T-helper 1 cell treated with Interleukin-12 subunit alpha and Interleukin-12 subunit beta and Interleukin-4 antibody, amounts not matched to agents 30 ng/mL and 1 ng/mL, for 36 hours (primary cell): ENCODE results near the gene DENND10. TPM values are rescaled to one million over a fixed set of nuclear protein-coding genes. Genes with fewer than 3 reads are reported as not detected.
"Not testable (repeated sequence)": the region's sequence is repeated elsewhere in the genome, so short reads cannot be mapped to it uniquely, and the experiment has no call there.

Source experiments
- intact Hi-C: fragments of 100-400 bp; cut with micrococcal nuclease; formaldehyde crosslinking; loops from one replicate; pipeline ENCODE4 v1.15.1; 2024
- total RNA-seq: library from RNA; stranded (reverse); gene quantifications from 2 replicates; pipeline ENCODE4 v1.2.3, GENCODE V29; 2022

DENND10 gene
- total RNA-seq, 1 donor from 2014 or later, result 44.7 TPM

DNA sequence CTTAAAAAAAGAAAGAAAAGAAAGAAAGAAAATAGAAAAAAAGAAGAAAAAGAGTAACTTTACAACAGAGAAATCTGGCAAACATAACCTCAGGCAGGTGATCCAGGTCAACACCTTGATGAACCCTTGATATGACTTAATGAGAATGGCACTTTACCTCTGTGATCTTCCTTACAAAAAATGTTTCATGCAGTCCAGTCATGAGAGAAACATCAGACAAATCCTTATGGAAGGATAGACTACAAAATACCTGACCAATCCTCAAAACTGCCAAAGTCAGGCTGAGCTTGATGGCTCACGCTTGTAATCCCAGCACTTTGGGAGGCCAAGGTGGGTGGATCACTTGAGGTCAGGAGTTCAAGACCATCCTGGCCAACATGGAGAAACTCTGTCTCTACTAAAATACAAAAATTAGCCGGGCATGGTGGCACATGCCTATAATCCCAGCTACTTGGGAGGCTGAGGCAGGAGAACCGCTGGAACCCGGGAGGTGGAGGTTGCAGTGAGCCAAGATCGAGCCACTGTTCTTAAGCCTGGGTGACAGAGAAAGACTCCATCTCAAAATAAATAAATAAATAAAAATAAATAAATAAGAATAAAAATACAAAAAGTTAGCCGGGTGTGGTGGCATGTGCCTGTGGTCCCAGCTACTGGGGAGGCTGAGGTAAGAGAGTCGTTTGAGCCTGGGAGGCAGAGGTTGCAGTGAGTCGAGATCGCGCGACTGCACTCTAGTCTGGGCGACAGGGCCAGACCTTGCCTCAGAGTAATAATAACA, 7.1 kb upstream of the DENND10 start:
- intact Hi-C loops, result not testable (repeated sequence)

DNA sequence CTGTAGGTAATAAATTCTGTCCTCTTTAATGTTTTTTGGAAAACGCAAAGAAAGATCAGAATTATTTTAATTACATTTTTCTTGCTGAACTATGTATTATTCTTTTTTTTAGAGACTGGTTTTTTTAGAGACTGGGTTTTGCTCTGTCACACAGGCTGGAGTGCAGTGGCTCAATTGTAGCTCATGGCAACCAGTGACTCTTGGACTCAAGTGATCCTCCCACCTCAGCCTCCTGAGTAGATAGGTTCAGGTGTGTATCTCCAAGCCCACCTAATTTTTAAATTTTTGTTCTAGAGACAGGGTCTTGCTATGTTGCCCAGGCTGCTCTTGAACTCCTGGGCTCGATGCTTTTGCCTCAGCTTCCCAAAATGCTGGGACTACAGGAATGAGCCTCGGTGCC, 5.3 kb upstream of the DENND10 start:
- intact Hi-C loops, result no loop called here

DNA sequence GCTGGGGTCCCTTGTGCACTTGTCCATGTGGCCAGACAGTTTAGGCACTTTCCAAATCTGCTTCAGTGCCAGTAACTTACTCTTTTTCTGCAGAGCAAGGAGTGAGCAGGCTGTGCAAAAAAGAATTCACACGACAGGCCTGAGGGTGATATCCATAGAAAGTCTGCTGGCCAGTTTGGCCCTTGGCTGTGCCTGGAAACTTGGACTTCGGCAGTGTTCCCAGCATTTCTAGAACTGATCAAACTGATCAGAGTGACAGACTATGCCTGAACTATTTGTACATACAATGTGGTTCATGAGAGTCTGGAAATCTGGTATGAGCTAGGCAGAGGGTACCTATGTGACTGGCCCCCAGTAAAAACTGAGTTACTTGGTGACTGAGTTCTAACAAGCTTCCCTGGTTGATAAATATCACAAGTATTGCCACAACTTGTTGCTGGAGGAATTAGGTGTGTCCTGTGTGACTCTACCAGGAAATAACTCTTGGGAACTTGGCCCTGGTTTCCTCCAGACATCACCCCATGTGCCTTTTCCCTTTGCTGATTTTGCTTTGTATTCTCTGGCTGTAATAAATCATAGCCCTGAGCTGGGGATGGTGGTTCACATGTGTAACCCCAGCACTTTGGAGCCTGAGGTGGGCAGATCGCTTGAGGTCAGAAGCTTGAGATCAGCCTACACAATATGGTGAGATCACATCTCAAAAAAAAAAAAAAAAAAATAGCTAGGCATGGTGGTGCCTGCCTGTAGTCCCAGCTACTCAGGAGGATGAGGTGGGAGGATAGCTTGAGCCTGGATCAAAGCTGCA, 3.3 kb upstream of the DENND10 start:
- intact Hi-C loops, result loop anchor here (5.0 to 10.0 kb wide), 2 partner anchors 343 to 794 kb away; partner anchors contain the start of gene SEC23IP

DNA sequence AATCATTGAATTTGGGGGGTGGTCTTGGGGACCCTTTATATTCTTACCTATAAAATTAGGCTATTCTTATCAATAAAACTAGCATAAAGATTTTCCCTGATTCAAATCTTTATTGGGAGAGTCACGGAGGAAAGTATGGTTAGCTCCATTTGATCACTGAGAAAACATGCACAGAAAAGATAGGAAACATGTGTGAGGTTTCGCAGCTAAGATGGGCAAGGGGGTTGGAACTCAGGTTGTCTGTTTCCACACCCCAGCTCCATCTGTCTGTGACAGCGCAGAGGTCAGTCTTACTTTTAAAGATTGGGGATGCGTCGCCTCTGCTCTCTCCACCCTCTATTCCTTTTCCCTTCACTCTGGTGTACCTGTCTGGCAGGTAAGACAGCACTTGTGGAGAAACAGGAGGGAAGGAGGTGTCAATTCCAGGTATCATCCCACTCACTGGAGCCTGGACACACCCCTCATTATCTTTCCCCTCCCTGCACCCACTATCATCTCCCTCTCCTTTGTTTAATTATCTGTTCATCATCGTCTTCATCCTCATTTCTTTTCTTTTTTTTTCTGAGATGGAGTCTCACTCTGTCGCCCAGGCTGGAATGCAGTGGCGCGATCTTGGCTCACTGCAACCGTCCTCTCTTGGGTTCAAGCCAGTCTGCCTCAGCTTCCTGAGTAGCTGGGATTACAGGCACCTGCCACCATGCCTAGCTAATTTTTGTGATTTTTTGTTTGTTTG, 2.4 kb upstream of the DENND10 start:
- intact Hi-C loops, result loop anchor here (5.0 to 10.0 kb wide), 2 partner anchors 344 to 793 kb away; partner anchors contain the start of gene SEC23IP

DNA sequence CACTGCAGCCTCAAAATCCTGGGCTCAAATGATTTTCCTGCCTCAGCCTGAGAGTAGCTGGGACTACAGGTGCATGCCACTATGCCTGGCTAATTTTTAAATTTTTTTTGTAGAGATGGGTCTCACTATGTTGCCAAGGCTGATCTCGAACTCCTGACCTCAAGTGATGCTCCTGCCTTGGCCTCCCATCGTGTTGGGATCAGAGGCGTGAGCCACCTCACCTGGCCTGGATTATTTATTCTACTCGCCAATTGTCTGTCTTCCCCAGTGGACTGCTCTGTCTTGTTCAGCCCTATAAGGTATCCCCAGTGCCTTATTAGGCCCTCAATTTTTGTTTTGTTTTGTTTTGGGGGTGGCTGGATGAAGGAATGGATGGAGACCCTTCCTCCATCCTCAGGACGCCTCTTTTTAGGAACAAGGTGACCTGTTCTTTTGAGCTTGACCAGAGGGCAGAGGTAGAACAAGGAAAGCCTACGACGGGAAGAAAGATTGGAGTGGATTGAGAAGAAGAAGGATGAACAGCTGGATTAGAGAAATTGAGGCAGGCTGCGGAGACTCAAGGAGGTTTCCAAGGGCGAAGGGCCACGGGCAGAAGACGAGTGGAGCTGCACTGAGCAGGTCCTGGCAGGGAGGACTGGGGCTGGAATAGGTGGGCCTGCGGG, 541 bp upstream of the DENND10 start:
- intact Hi-C loops, result loop anchor here (1.0 to 10.0 kb wide), 3 partner anchors 71 to 791 kb away; partner anchors contain the start of gene SEC23IP

DNA sequence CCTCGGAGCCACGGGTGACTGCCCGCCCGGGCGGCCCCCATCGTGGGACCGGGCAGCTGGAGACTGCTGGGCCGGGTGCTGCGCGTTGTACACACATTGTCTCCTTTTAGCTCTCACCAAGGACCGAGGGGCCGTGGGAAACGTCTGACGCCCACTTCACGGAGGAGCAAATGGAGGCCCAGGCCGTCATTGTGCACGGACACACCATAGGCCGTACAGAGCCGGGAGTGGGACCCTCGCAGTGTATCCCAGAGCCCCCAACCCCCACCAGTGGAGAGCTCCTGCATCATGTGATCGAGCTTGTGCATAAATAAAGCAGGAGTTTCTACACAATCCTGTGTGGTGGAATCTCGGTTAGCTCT, 722 bp downstream of the DENND10 start:
- intact Hi-C loops, result loop anchor here (1.0 to 10.0 kb wide), 11 partner anchors 13 to 790 kb away; partner anchors contain the start of genes BAG3, EIF3A, INPP5F and PRDX3

DNA sequence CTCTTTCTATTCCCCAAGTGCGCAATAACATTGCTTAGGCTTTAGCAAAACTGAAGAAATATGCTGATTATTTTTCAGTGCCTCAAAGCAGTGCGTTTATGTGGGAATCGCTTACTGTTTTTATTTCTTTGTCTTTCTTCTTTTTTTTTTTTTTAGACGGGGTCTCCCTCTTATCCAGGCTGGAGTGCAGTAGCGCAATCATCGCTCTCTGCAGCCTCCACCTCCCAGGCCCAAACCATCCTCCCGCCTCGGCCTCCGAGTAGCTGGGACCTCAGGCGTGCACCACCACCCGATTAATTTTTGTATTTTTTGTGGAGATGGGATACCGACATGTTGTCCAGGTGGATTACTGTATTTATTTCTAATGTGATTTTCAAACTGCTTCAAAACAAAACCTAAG, 1.2 kb downstream of the DENND10 start:
- intact Hi-C loops, result loop anchor here (2.0 to 10.0 kb wide), 3 partner anchors 16 to 790 kb away; partner anchors contain the start of genes BAG3 and SEC23IP

DNA sequence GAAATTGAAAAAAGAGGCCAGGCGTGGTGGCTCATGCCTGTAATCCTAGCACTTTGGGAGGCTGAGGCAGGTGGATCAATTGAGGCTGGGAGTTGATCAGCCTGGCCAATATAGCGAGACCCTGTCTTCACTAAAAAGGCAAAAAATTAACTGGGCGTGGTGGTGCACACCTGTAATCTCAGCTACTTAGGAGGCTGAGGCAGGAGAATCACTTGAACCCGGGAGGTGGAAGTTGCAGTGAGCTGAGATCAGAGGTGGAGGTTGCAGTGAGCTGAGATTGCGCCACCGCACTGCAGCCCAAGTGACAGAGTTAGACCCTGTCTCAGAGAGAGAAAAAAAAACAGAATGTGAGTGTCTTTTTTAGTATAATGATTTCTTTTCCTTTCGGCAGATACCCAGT, 2.0 kb downstream of the DENND10 start:
- intact Hi-C loops, result loop anchor here (2.0 to 10.0 kb wide), 3 partner anchors 15 to 789 kb away; partner anchors contain the start of genes BAG3 and SEC23IP

DNA sequence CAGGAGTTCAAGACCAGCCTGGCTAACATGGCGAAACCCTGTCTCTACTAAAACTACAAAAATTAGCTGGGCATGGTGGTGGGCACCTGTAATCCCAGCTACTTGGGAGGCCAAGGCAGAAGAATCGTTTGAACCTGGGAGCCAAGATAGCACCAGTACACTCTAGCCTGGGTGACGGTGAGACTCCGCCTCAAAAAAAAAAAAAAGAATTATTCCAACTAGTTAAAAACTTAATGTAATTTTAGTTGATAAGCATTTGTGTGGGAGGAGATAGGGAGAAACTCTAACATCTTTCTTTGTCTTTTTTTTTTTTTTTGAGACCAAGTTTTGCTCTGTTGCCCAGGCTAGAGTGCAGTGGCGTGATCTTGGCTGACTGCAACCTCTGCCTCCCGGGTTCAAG, 3.2 kb downstream of the DENND10 start:
- intact Hi-C loops, result loop anchor here (10.0 kb wide), 1 partner anchor 788 kb away; the partner anchor contains the start of gene SEC23IP

DNA sequence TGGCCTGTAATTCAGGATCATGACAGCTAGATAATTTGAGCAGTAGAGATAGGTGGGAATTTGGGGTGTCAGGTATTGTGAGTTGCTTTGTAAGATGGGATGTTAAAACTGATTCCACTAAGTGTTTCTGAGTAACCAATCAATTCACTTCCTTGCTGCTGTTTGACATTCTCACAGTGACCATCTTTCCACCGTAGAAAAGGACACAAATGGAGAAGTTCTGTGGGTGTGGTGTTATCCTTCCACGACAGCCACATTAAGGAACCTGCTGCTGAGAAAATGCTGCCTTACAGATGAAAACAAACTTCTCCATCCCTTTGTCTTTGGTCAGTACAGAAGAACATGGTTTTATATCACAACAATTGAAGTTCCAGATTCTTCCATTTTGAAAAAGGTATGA, 3.9 kb downstream of the DENND10 start:
- intact Hi-C loops, result loop anchor here (10.0 kb wide), 1 partner anchor 787 kb away; the partner anchor contains the start of gene SEC23IP

DNA sequence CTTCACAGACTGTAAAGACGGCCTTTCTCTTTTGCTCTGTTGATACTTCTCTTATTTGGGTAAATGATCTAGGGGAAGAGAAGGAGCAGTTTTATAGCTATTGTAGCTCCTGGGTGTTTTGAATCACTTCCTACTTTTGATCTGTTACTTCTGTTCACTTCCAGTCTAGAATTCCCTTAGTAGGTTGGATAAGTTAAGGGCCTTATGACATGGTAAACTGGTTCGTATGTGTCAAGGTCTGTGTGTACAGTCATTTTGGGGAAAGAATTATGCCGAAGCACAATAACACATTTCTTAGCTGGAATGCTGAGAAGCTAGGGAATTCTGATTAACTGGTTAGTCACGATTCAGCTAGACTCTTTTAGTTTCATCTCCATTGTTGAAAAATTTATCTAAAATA, 8.1 kb downstream of the DENND10 start:
- intact Hi-C loops, result no loop called here

DNA sequence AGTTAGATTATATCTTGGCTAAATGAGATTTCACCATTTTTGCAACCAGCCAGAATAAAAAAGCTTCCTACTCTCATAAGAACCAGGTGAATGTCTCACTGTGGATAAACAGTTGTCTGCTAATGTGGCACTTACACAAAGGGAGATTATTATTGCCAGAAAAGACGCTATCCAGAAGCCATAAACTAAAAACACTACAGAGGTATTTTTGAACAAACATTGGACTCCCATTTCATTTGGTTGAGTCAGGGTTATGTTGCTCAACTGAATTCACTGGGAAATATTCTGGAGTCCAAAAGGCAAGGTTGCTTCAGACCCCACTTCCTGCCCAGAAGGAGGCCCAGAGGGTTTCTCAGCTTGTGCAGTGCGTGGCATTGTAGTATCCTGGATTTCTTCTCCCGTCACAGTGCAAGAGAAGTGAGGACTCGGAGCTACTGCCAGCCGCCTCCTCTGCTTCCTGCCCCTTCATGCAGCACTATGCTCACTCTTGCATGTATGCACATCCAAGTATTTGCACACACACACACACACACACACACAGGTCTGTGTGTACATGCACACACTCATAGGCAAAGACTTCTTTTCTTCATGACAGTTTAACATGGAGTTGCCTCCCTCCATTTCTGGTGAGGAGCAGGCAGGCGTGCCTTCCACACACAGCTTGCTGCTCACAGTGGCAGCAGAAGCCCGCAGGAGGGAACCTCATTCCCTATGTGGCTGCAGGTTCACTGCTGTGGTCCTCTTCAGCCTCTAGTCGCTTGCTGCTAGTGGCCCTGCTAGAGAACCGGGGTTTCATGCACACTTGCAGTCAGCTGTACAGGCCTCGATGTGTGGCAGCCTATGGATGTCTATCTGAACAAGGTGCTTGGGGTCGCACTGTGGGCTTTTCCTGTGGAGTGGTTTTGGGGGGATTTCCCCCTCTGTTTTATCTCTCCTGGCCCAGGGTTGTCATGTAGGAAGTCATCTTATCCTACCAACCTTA, 10.1 kb downstream of the DENND10 start:
- intact Hi-C loops, result no loop called here

DNA sequence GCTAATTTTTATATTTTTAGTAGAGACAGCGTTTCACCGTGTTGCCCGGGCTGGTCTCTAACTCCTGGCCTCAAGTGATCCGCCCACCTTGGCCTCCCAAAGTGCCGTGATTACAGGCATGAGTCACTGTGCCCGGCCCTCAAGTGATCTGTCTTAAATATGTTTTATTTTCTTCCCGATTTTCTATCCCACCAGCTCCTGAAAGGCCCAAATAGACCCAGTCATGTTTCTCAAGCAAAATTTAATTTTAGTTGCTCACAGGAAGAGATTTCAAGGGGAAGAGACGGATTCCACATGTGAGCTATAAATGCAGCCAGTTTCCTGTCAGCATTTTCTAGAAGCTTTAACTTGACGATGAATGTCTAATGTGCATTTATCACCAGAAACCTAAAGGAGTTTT, 12.0 kb downstream of the DENND10 start:
- intact Hi-C loops, result no loop called here

DNA sequence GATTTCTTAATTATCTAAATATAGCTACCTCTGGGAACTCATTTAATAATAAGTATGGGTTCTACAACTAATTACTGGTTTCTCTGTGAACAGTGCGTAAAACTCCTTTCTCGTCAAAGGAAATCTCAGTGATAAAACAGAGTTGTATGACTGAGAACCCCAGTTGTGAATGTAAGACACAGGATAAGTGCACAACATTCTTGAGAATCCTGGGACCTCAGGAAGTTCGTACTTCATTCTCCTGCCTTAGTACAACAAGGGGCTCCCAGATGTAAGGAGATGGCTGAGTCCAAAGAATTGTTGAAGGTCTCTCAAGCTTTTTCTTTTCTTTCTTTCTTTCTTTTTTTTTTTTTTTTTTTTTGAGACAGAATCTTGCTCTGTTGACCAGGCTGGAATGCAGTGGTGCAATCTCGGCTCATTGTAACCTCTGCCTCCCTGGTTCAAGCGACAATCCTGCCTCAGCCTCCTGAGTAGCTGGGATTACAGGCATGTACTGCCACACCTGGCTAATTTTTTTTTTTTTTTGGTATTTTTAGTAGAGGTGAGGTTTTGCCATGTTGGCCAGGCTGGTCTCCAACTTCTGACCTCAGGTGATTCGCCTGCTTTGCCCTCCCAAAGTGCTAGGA, 12.5 kb downstream of the DENND10 start:
- intact Hi-C loops, result no loop called here

DNA sequence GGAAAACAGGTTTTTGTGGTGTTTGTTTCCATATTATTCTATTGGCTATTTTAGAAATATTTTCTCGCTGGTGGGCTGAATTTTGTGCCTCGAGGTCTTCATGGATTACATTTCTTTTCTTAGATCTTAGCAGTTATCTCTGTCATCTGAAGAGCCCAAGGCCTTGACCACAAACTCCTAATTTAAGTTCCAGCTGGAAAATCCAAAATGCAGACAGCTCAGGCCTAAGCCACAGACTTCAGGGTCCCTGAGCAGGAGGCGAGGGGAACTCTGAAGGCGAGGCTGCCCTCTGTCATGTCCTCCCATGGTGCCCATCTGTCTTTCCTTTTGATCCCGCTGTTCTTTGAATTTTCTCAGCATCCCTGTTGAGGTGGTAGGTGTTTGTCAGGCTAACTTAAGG, 14.3 kb downstream of the DENND10 start:
- intact Hi-C loops, result no loop called here

DNA sequence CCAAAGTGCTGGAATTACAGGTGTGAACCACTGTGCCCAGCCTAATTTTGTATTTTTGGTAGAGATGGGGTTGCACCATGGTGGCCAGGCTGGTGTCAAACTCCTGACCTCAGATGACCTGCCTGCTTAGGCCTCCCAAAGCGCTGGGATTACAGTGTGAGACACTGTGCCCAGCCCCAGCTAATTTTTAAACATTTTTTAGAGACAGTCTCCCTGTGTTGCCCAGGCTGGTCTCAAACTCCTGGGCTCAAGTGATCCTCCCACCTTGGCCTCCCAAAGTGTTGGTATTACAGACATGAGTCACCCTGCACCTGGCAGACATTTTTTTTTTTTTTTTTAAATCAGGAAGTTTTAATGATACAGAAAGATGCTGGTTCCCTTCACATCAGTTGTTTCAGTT, 15.5 kb downstream of the DENND10 start:
- intact Hi-C loops, result no loop called here

DNA sequence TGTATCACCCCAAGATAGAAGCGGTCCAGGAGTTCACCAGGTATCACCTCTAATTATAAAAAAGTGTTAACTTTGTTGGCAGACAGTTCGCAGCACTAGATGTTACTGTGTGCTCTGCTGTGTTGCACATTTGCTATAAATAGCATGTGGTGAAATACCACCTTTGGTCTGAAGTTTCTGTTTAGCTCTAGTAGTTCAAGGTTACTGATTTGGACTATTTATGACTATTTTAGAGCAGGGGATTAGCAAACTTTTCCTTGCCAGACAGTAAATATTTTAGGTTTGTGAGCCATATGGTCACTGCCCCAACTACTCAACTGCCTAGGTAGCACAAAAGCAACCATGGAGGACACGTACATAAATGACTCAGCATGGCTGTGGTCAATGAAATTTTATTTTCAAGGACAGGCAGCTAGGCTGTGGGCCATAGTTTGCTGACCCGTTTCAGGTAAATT, 16.5 kb downstream of the DENND10 start:
- intact Hi-C loops, result loop anchor here (2.0 kb wide), 1 partner anchor 16 kb away; the partner anchor contains the start of gene DENND10

DNA sequence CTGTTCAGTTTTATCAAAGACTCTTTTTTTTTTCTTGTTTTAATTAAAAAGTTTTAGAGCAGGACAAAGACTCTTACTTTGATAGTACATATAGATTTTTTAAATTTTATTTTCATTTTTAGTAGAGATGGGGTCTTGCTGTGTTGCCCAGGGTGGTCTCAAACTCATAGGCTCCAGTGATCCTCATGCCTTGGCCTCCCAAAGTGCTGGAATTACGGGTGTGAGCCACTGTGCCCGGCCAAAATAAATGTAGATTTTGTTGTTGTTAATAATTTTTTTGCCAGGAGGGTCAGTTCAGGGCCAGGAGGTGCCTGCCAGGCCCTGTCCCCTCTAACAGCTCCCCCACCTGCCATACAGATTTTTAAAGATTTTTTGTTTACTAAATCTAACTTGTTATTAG, 17.0 kb downstream of the DENND10 start:
- intact Hi-C loops, result loop anchor here (2.0 kb wide), 1 partner anchor 16 kb away; the partner anchor contains the start of gene DENND10

DNA sequence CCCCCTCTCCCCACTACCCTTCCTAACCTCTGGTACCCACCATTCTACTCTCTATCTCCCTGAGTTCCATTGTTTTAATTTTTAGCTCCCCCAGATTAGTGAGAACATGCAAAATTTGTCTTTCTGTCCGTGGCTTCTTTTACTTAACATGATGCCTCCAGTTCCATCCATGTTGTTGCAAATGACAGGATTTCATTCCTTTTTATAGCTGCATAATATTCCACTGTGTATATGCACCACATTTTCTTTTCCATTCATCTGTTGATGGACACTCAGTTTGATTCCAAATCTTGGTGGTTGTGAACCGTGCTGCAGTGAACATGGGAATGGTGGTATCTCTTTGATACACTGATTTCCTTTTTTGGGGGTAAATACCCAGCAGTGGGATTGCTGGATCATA, 22.0 kb downstream of the DENND10 start:
- intact Hi-C loops, result no loop called here
